K562 (cell line): Measurements from ENCODE around the gene ACVR1C. TPM values are rescaled to one million over a fixed set of nuclear protein-coding genes. Genes with fewer than 3 reads are reported as not detected.

Experiments
- ATAC-seq: fragments of 200-7000 bp; cut with Tn5 transposase; 3 replicates; pipeline ENCODE4 v1.9.1; 2020; ENCODE audit warnings: moderate library complexity
- BruUV-seq: library from RNA; stranded (reverse); fragments of 400-500 nt; replicated peaks from 2 replicates; lab custom pipeline; 2021; lab: Mats Ljungman, UMichigan
- CTCF ChIA-PET: fragments of 300-600 bp; formaldehyde crosslinking; extraction: SDS; loops from one replicate; lab custom pipeline; 2021; ENCODE audit warnings: low intra/inter-chr PET ratio; lab: Yijun Ruan, JAX
- POLR2A ChIA-PET: fragments of 300-600, 350-650 bp; sonication (Branson Sonifier 250); formaldehyde crosslinking; extraction: SDS; loops from one replicate; lab custom pipeline; 2021; ENCODE audit warnings: antibody characterized with exemption, inconsistent platforms; lab: Yijun Ruan, JAX
- DNase-seq, 4 experiments: peaks; one replicate each; pipeline versions ENCODE4 v3.0.0 to v3.0.0-alpha.2; 2011 to 2018; ENCODE audit warnings: low spot score in 3 of 4, mixed read lengths in 3 of 4; ENCODE audit errors: extremely low read depth in 1 of 4
- FAIRE-seq: peaks from 2 replicates; lab custom pipeline; 2011; peaks lifted over from hg19 to GRCh38; lab: Jason Lieb, UNC
- H2AFZ ChIP-seq: 2 replicates; pipeline ENCODE4 v1.6.0; 2011; ENCODE audit warnings: low read depth, low read length, control low read depth, inconsistent platforms
- H3K27ac ChIP-seq: fragments of 200-600 bp; 3 replicates; pipeline ENCODE4 v1.8.0; 2011; ENCODE audit warnings: low read depth, mild to moderate bottlenecking, control low read depth, inconsistent platforms, low read length, moderate library complexity, mixed read lengths; ENCODE audit errors: extremely low read depth
- H3K27me3 ChIP-seq, 2 experiments: fragments of 300-600 bp in 1 of 2; 2 replicates in 1 of 2; 3 replicates in 1 of 2; pipeline versions ENCODE4 v1.6.0 to v1.8.0; 2011; ENCODE audit warnings: inconsistent platforms in 2 of 2, low read length in 2 of 2, mild to moderate bottlenecking in 1 of 2, mixed read lengths in 1 of 2, moderate library complexity in 1 of 2; ENCODE audit not compliant: control insufficient read depth in 2 of 2, insufficient read depth in 2 of 2
- H3K36me3 ChIP-seq: fragments of 300-600 bp; 3 replicates; pipeline ENCODE4 v1.8.0; 2011; ENCODE audit warnings: mild to moderate bottlenecking, low read length, inconsistent platforms; ENCODE audit not compliant: control insufficient read depth, insufficient read depth
- H3K4me1 ChIP-seq, 2 experiments: fragments of 200-600 bp in 1 of 2; replicated peaks in 1 of 2; 2 replicates in 1 of 2; 3 replicates in 1 of 2; pipeline versions ENCODE4 v1.5.1 to v1.8.0; 2011; ENCODE audit warnings: inconsistent platforms in 2 of 2, low read length in 2 of 2, mild to moderate bottlenecking in 1 of 2, mixed read lengths in 1 of 2, moderate library complexity in 1 of 2; ENCODE audit not compliant: control insufficient read depth in 2 of 2, insufficient read depth in 2 of 2
- H3K4me2 ChIP-seq: 2 replicates; pipeline ENCODE4 v1.6.1; 2011; ENCODE audit warnings: low read length, control low read depth, inconsistent platforms, mixed read lengths; ENCODE audit not compliant: insufficient read depth
- H3K4me3 ChIP-seq: fragments of 200-600 bp; sonication (generic), shearing (Covaris generic); 2 replicates; pipeline ENCODE4 v1.5.1; 2016; ENCODE audit warnings: control low read depth, inconsistent platforms
- H3K79me2 ChIP-seq: fragments of 200-600 bp; 3 replicates; pipeline ENCODE4 v1.8.0; 2011; ENCODE audit warnings: low read length, inconsistent platforms; ENCODE audit not compliant: control insufficient read depth, insufficient read depth
- H3K9ac ChIP-seq, 2 experiments: 2 replicates each; pipeline versions ENCODE4 v1.6.0 to v1.6.1; 2011; ENCODE audit warnings: low read depth in 2 of 2, low read length in 2 of 2, control low read depth in 1 of 2, inconsistent platforms in 1 of 2, mild to moderate bottlenecking in 1 of 2, mixed read lengths in 1 of 2; ENCODE audit not compliant: insufficient read depth in 1 of 2
- H3K9me1 ChIP-seq: one replicate; pipeline ENCODE4 v1.6.0; 2011; ENCODE audit warnings: inconsistent platforms, mild to moderate bottlenecking, low read length, moderate library complexity; ENCODE audit not compliant: control insufficient read depth, insufficient read depth
- H3K9me3 ChIP-seq: replicated peaks from 2 replicates; pipeline ENCODE4 v1.5.1; 2011; ENCODE audit warnings: low read depth, low read length, inconsistent platforms; ENCODE audit not compliant: control insufficient read depth, insufficient read depth
- H4K20me1 ChIP-seq: replicated peaks from 2 replicates; pipeline ENCODE4 v1.6.1; 2011; ENCODE audit warnings: low read length, inconsistent platforms, mixed read lengths; ENCODE audit not compliant: control insufficient read depth, insufficient read depth
- ELF4 ChIP-seq: fragments of 450-650 bp; formaldehyde crosslinking; IDR thresholded peaks from 2 replicates; pipeline ENCODE4 v1.4.0; 2022; ENCODE audit warnings: missing genetic modification characterization
- HBP1 ChIP-seq: fragments of 450-650 bp; formaldehyde crosslinking; IDR thresholded peaks from 2 replicates; pipeline ENCODE4 v1.4.0; 2022; ENCODE audit warnings: missing genetic modification characterization
- ID3 ChIP-seq, 2 experiments: fragments of 250-450 bp in 1 of 2; fragments of 450-650 bp in 1 of 2; sonication (Bioruptor Pico) in 1 of 2; IDR thresholded peaks; 2 replicates each; pipeline versions ENCODE4 v1.6.1 to v1.8.0; 2016 to 2021; ENCODE audit warnings: mild to moderate bottlenecking in 2 of 2, moderate library complexity in 2 of 2, missing compliant biosample characterization in 1 of 2, missing genetic modification characterization in 1 of 2
- NR2C1 ChIP-seq, 2 experiments: fragments of 450-650 bp; IDR thresholded peaks; 2 replicates each; pipeline ENCODE4 v1.6.1; 2017; ENCODE audit warnings: mild to moderate bottlenecking in 2 of 2, antibody characterized with exemption in 1 of 2, inconsistent platforms in 1 of 2, missing compliant biosample characterization in 1 of 2, missing genetic modification characterization in 1 of 2
- RFX7 ChIP-seq: fragments of 250-450 bp; sonication (Bioruptor Pico); IDR thresholded peaks from 2 replicates; pipeline ENCODE4 v1.5.1; 2021; ENCODE audit warnings: mild to moderate bottlenecking
- ZNF280B ChIP-seq: fragments of 250-450 bp; sonication (Bioruptor Pico); IDR thresholded peaks from 2 replicates; pipeline ENCODE4 v1.5.1; 2021; ENCODE audit warnings: mild to moderate bottlenecking
- ZNF551 ChIP-seq: fragments of 250-450 bp; sonication (Bioruptor Pico); IDR thresholded peaks from 2 replicates; pipeline ENCODE4 v1.5.0; 2021; ENCODE audit warnings: mild to moderate bottlenecking, moderate library complexity
- ZNF668 ChIP-seq: fragments of 250-450 bp; sonication (Bioruptor Pico); IDR thresholded peaks from 2 replicates; pipeline ENCODE4 v1.8.0; 2022; ENCODE audit warnings: mild to moderate bottlenecking, inconsistent platforms
- WGBS: fragments of 100-300 bp; shearing (Covaris generic); methylation state at CpG from one replicate; pipeline ENCODE4 v1.1.6; 2016; ENCODE audit warnings: low coverage, mixed read lengths; ENCODE audit not compliant: insufficient coverage; ENCODE audit errors: missing lambda C conversion rate; 5-methylcytosine and 5-hydroxymethylcytosine counted together
- in situ Hi-C: fragments of 300-500 bp; cut with MboI; formaldehyde crosslinking; loops from 4 replicates; pipeline ENCODE4 v1.15.0; 2018; ENCODE audit warnings: inconsistent platforms, mixed read lengths
- intact Hi-C: fragments of 100-400 bp; cut with micrococcal nuclease; formaldehyde crosslinking; loops from 2 replicates; pipeline ENCODE4 v1.14.2; 2022
- polyA plus RNA-seq, 8 experiments: library from polyadenylated mRNA; depleted of rRNA in 4 of 8; stranded (reverse) in 5 of 8; unstranded in 3 of 8; fragments of >200 nt; fragmentation: Nextera tagmentation in 2 of 8; fragmentation: Illumina TruSeq in 1 of 8; extraction: Ambion mirVana in 2 of 8; extraction: Trizol in 1 of 8; gene quantifications; 2 replicates each; pipeline versions ENCODE4 v1.2.1 to v1.2.3, GENCODE V29; 2011 to 2014; ENCODE audit warnings: inconsistent platforms in 1 of 8, missing spikeins in 1 of 8
- total RNA-seq, 7 experiments: library from RNA; depleted of rRNA in 6 of 7; stranded (reverse); fragments of >200 nt in 6 of 7; fragmentation: Illumina TruSeq in 2 of 7; extraction: Trizol in 2 of 7; gene quantifications; 2 replicates each; pipeline versions ENCODE4 v1.2.1 to v1.2.3, GENCODE V29; 2011 to 2021; ENCODE audit warnings: low replicate concordance in 1 of 7

Gene ACVR1C
- total and polyA plus RNA-seq, 9 of the 15 experiments (the other 6 are each of a cell fraction or from before 2014, with no cell fraction given), result 0.05 to 0.58 (median 0.28) TPM

- BruUV-seq, result no TSS peak
- Histone ChIP-seq H3K27ac (no peak overlapping the region), H2AFZ (no peak overlapping the region), H3K9me3 (no peaks in the 10 kb centered on the region), H4K20me1 (no peaks in the 10 kb centered on the region), H3K9ac (no peak overlapping the region), H3K36me3 (no peaks in the 10 kb centered on the region), H3K27me3 (peaks cover 0 to 7% of the 10 kb centered on the region in 2 experiments; a peak in 3 of 5 replicates), H3K4me1 (peaks cover 0 to 5% of the 10 kb centered on the region in 2 experiments; a peak in 1 of 5 replicates), H3K9me1 (no peaks in the 10 kb centered on the region), H3K79me2 (no peaks in the 10 kb centered on the region), H3K4me2 (no peak overlapping the region), H3K4me3 (no peak overlapping the region)
- WGBS, result 0% methylated on average over 4 of the region's 4 CpGs
- no peak for FAIRE-seq
- ATAC-seq, result no peak
- TF ChIP-seq NR2C1 (IDR thresholded peaks at IDR 0.05) (no peak), NR2C1 (tag; IDR thresholded peaks at IDR 0.05) (no peak), ID3 (CRISPR knock-in tag; IDR thresholded peaks at IDR 0.05) (no peak), ID3 (tag; IDR thresholded peaks at IDR 0.05) (no peak), ELF4 (CRISPR knock-in tag) (no peak), HBP1 (no peak), RFX7 (CRISPR knock-in tag) (no peak), ZNF280B (CRISPR knock-in tag) (no peak), ZNF551 (no peak), ZNF668 (no peak)
- in situ Hi-C loops (no loop called here), intact Hi-C loops (no loop called here)
- ChIA-PET POLR2A (no interaction called here), CTCF (no interaction called here)
- no peak for DNase-seq
These were observed 26.9 kb downstream of the ACVR1C start for GRCh38 chr2:157601807-157602206.
